Amygdala (tissue), 56 donors: ENCODE results near the gene ASIP.
"Not testable (repeated sequence)": the region's sequence is repeated elsewhere in the genome, so short reads cannot be mapped to it uniquely, and the experiment has no call there.

Source experiments
- DNase-seq, 56 donors: peaks; one replicate each; lab custom pipeline; 2025; lab: John Stamatoyannopoulos, UW

Gene ASIP, protein sequence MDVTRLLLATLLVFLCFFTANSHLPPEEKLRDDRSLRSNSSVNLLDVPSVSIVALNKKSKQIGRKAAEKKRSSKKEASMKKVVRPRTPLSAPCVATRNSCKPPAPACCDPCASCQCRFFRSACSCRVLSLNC

DNA sequence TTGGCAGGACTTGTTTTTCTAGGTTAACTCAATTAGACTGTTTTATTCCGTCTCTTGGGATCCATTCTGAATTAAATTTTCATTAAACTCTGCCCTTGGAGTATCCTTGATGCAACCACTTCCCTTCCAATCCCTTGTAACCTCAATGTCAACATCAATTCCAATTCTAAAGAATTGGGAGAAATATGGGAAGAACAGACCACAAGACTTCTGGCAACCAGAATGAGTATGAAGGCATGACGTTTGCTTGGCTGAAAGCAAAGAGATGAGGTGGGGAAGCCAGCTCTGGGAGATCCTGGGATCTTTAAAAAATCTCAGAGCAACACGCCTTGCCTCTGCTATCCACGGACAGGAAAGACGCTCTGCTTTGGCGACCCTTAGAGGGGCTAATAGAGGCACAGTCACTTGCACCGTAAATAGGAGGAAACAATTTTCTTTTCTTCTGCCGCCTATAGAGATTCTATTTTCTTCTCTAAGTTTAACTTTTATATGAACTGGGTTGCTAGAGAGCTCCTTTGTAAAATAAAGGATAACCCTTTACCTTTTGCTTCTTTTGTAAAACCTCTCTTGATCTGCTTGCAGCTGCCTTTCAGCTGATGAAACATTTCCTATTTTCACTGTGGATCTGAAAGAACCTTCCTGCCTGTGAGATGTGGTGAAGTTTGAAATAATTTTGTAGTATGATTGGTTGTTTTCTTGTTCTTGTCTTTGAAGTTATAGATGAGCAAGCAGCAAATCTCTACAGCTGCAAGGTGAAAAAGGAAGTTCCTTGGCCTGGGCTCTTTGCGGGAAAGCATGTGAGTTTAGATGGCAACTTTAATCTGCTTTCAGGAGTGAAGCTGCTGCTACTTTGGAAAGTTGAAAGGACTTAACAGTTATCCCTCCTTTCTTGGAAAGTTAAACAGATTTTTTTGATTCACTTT lies at the start of gene ASIP:
Gene ASIP, plus strand, starts transcription at position 731 of the 923 bp plus-strand sequence. CDS start 18,952 bp downstream, outside the sequence.
- DNase-seq: no peak

DNA sequence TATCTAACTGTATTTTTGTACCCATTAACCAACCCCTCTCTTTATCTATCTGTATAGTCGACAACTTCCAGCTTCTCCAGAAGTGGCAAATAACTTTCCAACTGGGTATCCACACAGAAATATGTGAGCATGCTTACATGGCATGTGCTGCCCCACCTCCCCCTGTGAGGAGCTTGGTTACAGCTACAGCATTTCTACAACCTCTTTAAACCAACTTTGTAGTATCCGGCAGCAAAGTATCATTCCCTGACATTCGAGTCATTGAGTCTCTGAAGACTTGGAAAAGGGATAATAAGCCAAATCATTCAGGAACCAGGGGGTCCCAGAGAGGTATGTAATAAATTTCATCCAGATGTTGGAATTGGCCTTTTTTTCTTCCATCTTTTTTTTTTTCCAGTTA lies 48.2 kb upstream of the ASIP start:
- no peak for DNase-seq

GRCh38 chr20:34199183-34199582 lies 42.0 kb upstream of the ASIP start:
- no peak for DNase-seq

GRCh38 chr20:34200023-34200422 lies 41.2 kb upstream of the ASIP start:
- DNase-seq: no peak

- DNase-seq: no peak
Measured at GRCh38 chr20:34201531-34201930, 39.7 kb upstream of the ASIP start.

GRCh38 chr20:34205172-34205880 lies 35.9 kb upstream of the ASIP start:
- DNase-seq: not testable (repeated sequence)

DNA sequence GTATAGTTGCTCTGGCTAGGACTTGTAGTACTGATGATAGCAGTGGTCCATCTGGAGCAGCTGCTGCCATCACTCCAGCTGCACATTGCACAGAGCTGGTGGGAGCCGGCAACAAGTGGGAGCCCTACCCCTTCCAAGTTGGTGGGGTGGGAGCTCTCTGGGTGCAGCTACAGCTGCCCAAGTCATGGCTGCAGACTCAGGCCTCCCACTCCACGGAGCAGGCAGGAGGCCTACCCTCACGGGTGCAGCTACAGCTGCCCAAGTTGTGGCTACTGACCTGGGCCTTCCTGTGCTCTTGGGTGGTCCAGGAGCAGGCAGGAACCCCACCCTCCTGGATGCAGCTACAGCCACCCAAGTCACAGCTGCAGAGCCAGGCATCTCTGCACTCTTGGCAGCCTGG lies 32.1 kb upstream of the ASIP start:
- no peak for DNase-seq

- DNase-seq: no peak
Measured at GRCh38 chr20:34210271-34210670, 31.0 kb upstream of the ASIP start.

DNA sequence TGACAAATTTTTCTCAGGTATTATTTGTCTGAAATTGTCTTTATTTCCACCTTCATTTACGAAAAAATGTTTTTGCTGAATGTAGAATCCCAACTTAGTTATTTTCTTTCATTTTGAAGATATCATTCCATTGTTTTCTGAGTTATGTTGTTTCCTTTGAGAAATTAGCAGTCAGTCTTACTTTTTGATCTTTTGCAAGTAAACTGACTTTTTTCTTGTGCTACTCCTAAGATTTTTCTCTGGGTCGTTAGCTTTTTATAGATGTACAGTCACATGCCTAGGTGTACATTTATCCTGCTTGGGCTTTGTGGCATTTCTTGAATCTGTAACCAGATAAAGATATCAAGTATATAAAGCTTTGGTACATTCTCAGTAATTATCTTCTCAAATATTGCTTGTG lies 29.6 kb upstream of the ASIP start:
- DNase-seq: no peak

GRCh38 chr20:34213213-34213612 lies 28.0 kb upstream of the ASIP start:
- DNase-seq: no peak

- peak in 49 of 56 donors; percentile 3 to 77 (median 37) for DNase-seq
Measured at GRCh38 chr20:34215711-34216381, 25.4 kb upstream of the ASIP start.

DNA sequence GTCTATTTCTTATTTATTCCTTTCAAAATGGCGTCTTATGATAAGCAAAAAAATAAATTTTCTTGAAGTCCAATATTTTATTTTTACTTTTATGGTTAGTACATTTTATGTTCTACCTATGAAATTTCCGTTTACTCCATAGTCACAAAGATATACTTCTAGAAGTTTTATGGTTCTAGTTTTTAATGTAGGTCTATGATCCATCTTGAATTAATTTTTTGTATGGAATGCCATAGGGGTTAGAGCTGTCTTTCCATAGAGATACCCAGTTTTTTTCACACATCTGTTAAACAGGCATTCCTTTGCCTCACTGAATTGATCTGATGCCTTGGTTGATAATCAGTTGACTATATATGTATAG lies 24.9 kb upstream of the ASIP start:
- no peak for DNase-seq

DNA sequence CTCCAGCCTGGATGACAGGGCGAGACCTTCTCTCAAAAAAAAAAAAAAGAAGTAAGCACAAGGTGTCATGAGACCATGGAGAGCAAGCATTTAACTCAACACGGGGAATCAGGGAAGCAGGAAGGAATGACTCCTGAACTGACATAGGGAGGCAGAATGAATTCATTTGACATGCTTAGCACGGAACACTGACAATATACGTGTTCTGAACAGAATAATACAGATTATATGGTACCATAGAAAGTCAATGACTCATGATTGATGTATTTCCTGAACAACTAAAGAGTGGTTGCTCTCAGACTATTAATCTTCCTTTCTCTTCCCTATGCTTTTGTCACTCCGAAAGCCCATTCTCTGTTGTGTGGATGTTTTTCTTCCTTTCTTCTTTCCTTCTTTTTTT lies 20.7 kb upstream of the ASIP start:
- no peak for DNase-seq

DNA sequence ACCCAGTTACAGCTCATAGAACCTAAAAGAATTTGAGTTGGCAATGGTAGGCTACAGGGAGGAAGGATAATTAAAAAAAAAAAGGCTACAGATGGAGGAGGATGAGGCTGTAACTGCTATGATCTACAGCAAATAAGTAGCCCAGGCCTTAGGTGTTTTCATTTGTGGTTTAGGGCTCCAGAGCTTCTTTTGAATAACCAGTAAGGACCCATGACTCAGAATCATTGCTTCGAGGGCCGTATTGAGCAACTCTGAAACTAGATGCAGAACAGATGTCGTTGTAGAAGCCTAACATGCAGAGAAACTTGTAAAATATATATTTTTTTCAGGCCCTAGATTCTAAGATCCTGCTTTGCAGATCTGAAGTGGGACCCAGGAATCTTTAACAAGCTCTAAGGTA lies 19.0 kb upstream of the ASIP start:
- DNase-seq: no peak

DNA sequence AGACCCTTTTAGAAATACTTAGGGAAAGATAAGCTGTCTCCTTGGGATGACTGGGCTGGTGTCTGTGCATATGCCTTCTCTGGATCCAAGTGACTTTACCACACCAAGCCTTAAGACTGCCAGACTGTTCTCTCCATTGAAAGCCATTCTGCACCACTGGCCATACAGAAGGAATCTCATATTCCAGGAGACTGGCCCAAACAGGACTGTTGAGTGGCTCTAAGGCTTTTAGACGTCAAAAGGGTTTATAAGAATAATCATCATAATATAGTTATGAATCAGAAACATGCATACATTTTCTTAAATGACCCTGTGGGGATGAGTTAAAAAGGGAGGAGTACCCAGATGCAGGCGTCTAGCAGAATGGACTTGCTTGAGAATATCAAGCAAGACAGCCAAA lies 17.0 kb upstream of the ASIP start:
- not testable (repeated sequence) for DNase-seq

GRCh38 chr20:34231634-34232033 lies 9.6 kb upstream of the ASIP start:
- no peak for DNase-seq

GRCh38 chr20:34232494-34233087 lies 8.6 kb upstream of the ASIP start:
- DNase-seq: no peak

GRCh38 chr20:34233687-34234086 lies 7.5 kb upstream of the ASIP start:
- no peak for DNase-seq

DNA sequence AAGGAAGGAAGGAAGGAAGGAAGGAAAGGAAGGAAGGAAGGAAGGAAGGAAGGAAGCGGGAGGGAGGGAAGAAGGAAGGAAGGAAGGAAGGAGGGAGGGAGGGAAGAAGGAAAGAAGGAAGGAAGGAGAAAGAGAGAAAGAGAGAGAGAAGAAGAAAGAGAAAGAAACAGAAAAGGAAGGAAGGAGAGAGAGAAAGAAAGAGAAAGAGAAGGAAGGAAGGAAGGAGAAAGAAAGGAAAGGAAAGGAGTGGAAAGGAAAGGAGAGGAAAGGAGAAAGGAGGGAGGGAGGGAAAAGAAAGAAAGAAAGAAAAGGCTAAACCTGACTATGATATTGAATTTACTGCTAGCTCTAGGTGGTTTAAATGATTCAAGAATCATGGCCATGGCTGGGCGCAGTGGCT lies 5.3 kb upstream of the ASIP start:
- DNase-seq: no peak

DNA sequence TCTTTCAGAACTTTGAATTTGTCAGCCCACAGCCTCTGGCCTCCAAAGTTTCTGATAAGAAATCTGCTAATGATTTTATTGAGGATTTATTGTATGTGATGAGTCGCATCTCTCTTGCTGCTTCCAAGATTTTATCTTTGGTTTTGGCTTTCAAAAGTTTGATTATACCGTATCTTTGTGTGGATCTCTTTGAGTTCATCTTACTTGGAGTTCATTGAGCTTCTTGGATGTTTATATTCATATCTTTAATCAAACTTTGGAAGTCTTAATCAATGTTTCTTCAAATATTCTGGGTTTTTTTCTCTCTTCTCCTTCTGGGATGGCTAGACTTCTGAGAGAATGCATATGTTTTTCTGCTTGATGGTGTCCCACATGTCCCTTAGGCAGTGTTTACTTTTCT lies 3.3 kb upstream of the ASIP start:
- DNase-seq: no peak

DNA sequence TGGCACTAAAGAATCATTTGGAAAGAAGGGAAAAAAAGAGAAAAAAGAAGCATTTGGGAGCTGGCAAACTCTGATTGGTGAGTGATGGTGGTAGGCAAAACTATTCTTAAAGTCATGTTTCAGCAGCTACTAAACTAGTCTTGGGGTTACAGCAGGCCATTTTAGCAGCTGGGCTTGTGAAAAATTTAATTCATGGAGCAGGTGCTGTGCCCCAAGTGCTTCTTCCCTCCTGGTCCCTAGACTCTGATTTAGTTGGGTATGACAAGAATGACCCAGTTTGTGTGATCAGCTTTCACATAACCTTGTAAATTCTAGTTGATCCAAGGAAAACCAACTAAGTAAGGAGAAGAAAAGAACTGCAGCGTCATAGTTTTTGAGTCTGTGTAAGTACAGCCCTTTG lies 1.1 kb upstream of the ASIP start:
- DNase-seq: no peak
